Measurements from ENCODE around the gene CYS1.
A peak's percentile ranks its signal among the peaks of the same experiment; 100 is the strongest.

Gene CYS1

GRCh38 chr2:10057231-10058107 is 22.7 kb downstream of the CYS1 start:
- in situ Hi-C loops (cut with MboI; ENCODE audit: low pct_unique_long_range_greater_than_20kb, low sequenced_read_pairs): loop anchor here (10.0 kb wide), 1 partner anchor 263 kb away; no protein-coding TSS in a partner anchor
- peak; percentile 55 for DNase-seq

- in situ Hi-C loops (cut with MboI; ENCODE audit: low pct_unique_long_range_greater_than_20kb, low sequenced_read_pairs): loop anchor here (10.0 kb wide), 1 partner anchor 262 kb away; no protein-coding TSS in a partner anchor
- no peak for DNase-seq
These were observed 23.8 kb downstream of the CYS1 start for GRCh38 chr2:10056439-10056838.

- DNase-seq: no peak
- in situ Hi-C loops (cut with MboI; ENCODE audit: low pct_unique_long_range_greater_than_20kb, low sequenced_read_pairs): loop anchor here (10.0 kb wide), 1 partner anchor 260 kb away; no protein-coding TSS in a partner anchor
These were observed 25.2 kb downstream of the CYS1 start for GRCh38 chr2:10054976-10055375.

- in situ Hi-C loops (cut with MboI; ENCODE audit: low pct_unique_long_range_greater_than_20kb, low sequenced_read_pairs): loop anchor here (10.0 kb wide), 1 partner anchor 260 kb away; no protein-coding TSS in a partner anchor
- no peak for DNase-seq
These were observed 25.8 kb downstream of the CYS1 start for GRCh38 chr2:10054424-10054823.

GRCh38 chr2:10053351-10053750 is 26.9 kb downstream of the CYS1 start:
- DNase-seq: no peak
- in situ Hi-C loops (cut with MboI; ENCODE audit: low pct_unique_long_range_greater_than_20kb, low sequenced_read_pairs): loop anchor here (10.0 kb wide), 1 partner anchor 259 kb away; no protein-coding TSS in a partner anchor

- no peak for DNase-seq
- in situ Hi-C loops (cut with MboI; ENCODE audit: low pct_unique_long_range_greater_than_20kb, low sequenced_read_pairs): loop anchor here (10.0 kb wide), 1 partner anchor 257 kb away; no protein-coding TSS in a partner anchor
These were observed 28.0 kb downstream of the CYS1 start for GRCh38 chr2:10052216-10052615.

- in situ Hi-C loops (cut with MboI; ENCODE audit: low pct_unique_long_range_greater_than_20kb, low sequenced_read_pairs): no loop called here
- peak; percentile 74 for DNase-seq
These were observed 31.6 kb downstream of the CYS1 start for GRCh38 chr2:10048501-10049171.

- DNase-seq: no peak
- in situ Hi-C loops (cut with MboI; ENCODE audit: low pct_unique_long_range_greater_than_20kb, low sequenced_read_pairs): no loop called here
These were observed 32.4 kb downstream of the CYS1 start for GRCh38 chr2:10047616-10048500.

GRCh38 chr2:10046931-10047330 is 33.3 kb downstream of the CYS1 start:
- in situ Hi-C loops (cut with MboI; ENCODE audit: low pct_unique_long_range_greater_than_20kb, low sequenced_read_pairs): no loop called here

GRCh38 chr2:10045561-10046355 is 34.5 kb downstream of the CYS1 start:
- DNase-seq: no peak
- in situ Hi-C loops (cut with MboI; ENCODE audit: low pct_unique_long_range_greater_than_20kb, low sequenced_read_pairs): no loop called here

More at GRCh38 chr2:10046931-10047330, 33.3 kb downstream of the CYS1 start:
- no peak for DNase-seq

- DNase-seq: peak; percentile 62
- in situ Hi-C loops (cut with MboI; ENCODE audit: low pct_unique_long_range_greater_than_20kb, low sequenced_read_pairs): no loop called here
These were observed 36.2 kb downstream of the CYS1 start for GRCh38 chr2:10043906-10044601.

- in situ Hi-C loops (cut with MboI; ENCODE audit: low pct_unique_long_range_greater_than_20kb, low sequenced_read_pairs): no loop called here
- peak; percentile 88 for DNase-seq
These were observed 36.8 kb downstream of the CYS1 start, which contains the start of gene KLF11 for GRCh38 chr2:10043256-10043905. KLF11 (plus strand) TSS chr2:10043550; CDS start chr2:10043717, 167 bp downstream.

GRCh38 chr2:10042301-10043161 is 37.7 kb downstream of the CYS1 start:
- no peak for DNase-seq
- in situ Hi-C loops (cut with MboI; ENCODE audit: low pct_unique_long_range_greater_than_20kb, low sequenced_read_pairs): no loop called here

GRCh38 chr2:10041711-10042110 is 38.5 kb downstream of the CYS1 start:
- DNase-seq: no peak
- in situ Hi-C loops (cut with MboI; ENCODE audit: low pct_unique_long_range_greater_than_20kb, low sequenced_read_pairs): no loop called here

GRCh38 chr2:10039658-10040410 is 40.4 kb downstream of the CYS1 start:
- in situ Hi-C loops (cut with MboI; ENCODE audit: low pct_unique_long_range_greater_than_20kb, low sequenced_read_pairs): no loop called here
- no peak for DNase-seq

GRCh38 chr2:10038716-10039115 is 41.5 kb downstream of the CYS1 start:
- in situ Hi-C loops (cut with MboI; ENCODE audit: low pct_unique_long_range_greater_than_20kb, low sequenced_read_pairs): no loop called here
- no peak for DNase-seq

Data from KBM-7 (cell line).